HG03565 (cell line): ENCODE data around the gene EDAR.

Experiments
- ATAC-seq: cut with Tn5 transposase; IDR thresholded peaks from one replicate; pipeline ENCODE4 v1.9.1; 2021; ENCODE audit warnings: mild to moderate bottlenecking, moderate library complexity; ENCODE audit not compliant: unreplicated experiment

The EDAR gene

GRCh38 chr2:109005686-109006204, 16.7 kb upstream of the EDAR start:
- no peak for ATAC-seq

- ATAC-seq, result no peak
Observed at GRCh38 chr2:109001201-109001600, 12.2 kb upstream of the EDAR start.

- ATAC-seq, result no peak
Observed at GRCh38 chr2:109000738-109001137, 11.7 kb upstream of the EDAR start.

GRCh38 chr2:108998911-108999310, 9.9 kb upstream of the EDAR start:
- ATAC-seq, result no peak

- no peak for ATAC-seq
Observed at GRCh38 chr2:108994178-108994577, 5.2 kb upstream of the EDAR start.

- ATAC-seq, result no peak
Observed at GRCh38 chr2:108993095-108993937, 4.3 kb upstream of the EDAR start.

GRCh38 chr2:108988076-108988795, 784 bp downstream of the EDAR start:
- ATAC-seq, result no peak

- ATAC-seq, result no peak
Observed at GRCh38 chr2:108986916-108987510, 2.0 kb downstream of the EDAR start.

GRCh38 chr2:108983610-108984009, 5.4 kb downstream of the EDAR start:
- no peak for ATAC-seq

GRCh38 chr2:108983061-108983460, 6.0 kb downstream of the EDAR start:
- ATAC-seq, result no peak

- ATAC-seq, result no peak
Observed at GRCh38 chr2:108982259-108982679, 6.8 kb downstream of the EDAR start.

- no peak for ATAC-seq
Observed at GRCh38 chr2:108981846-108982245, 7.2 kb downstream of the EDAR start.

- ATAC-seq, result no peak
Observed at GRCh38 chr2:108980076-108980475, 8.9 kb downstream of the EDAR start.

GRCh38 chr2:108979461-108979860, 9.6 kb downstream of the EDAR start:
- no peak for ATAC-seq

GRCh38 chr2:108978709-108979111, 10.3 kb downstream of the EDAR start:
- no peak for ATAC-seq

- no peak for ATAC-seq
Observed at GRCh38 chr2:108975613-108976435, 13.2 kb downstream of the EDAR start.

- no peak for ATAC-seq
Observed at GRCh38 chr2:108974674-108975073, 14.3 kb downstream of the EDAR start.

GRCh38 chr2:108972663-108973062, 16.4 kb downstream of the EDAR start:
- ATAC-seq, result no peak

GRCh38 chr2:108971661-108972566, 17.1 kb downstream of the EDAR start:
- no peak for ATAC-seq

GRCh38 chr2:108970369-108970768, 18.7 kb downstream of the EDAR start:
- no peak for ATAC-seq
